Measurements from ENCODE around the gene CYP2A13. TPM values are rescaled to one million over a fixed set of nuclear protein-coding genes. Genes with fewer than 3 reads are reported as not detected.
"Not testable (repeated sequence)": the region's sequence is repeated elsewhere in the genome, so short reads cannot be mapped to it uniquely, and the experiment has no call there.

Gene CYP2A13
- total RNA-seq, 2 donors from 2014 or later: not detected

DNA sequence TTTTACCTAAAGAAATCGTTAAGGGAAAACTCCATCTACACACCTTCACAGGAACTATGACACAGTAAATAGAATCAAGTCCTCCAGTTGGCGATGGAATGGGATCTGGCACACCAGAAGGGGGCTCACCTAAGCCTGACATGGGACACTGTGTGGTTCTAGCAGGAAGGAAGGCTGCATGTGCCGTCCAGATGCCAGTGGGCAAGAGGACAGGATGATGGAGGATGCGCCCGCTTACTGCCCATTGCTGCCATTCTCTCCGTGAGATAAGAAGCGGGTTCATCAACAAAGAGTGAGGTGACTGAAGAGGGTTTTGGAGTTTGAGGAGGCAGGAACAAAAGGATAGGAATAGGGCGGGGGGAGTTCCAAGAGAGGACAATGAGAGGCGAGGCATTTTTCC, 23.0 kb downstream of the CYP2A13 start:
- ATAC-seq (no peak), DNase-seq (ENCODE audit: low spot score in 2 of 2) (no peak)
- Mint-ChIP-seq H3K27ac (no peak overlapping the region), H3K9me3 (peaks cover 0 to 6% of the 10 kb centered on the region in 2 donors), H3K36me3 (peaks cover 0 to 7% of the 10 kb centered on the region in 2 donors)

DNA sequence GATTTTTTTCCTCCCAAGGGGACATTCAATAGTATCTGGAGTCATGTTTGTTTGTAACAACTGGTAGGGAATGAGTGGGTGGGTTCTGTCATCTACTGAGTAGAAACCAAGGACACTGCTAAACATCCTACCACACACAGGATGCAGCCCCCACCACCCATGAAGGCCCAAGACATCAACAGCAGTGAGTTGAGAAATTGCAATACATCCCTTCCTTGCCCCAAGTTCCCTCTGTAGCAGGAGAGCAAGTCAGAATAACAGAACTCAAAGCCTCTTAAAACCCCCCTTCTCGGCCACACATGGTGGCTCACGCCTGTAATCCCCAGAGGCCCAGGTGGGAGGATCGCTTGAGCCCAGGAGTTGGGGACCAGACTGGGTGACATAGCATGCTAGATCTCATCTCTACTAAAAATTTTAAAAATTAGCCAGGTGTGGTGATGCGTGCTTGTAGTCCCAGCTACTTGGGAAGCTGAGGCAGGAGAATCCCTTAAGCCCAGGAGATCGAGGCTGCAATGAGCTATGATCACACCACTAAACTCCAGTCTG, 23.6 kb downstream of the CYP2A13 start:
- H3K27ac Mint-ChIP-seq: no peak overlapping the region
- H3K9me3 Mint-ChIP-seq: peaks cover 0 to 6% of the 10 kb centered on the region in 2 donors
- H3K36me3 Mint-ChIP-seq: peaks cover 0 to 7% of the 10 kb centered on the region in 2 donors
- DNase-seq (ENCODE audit: low spot score in 2 of 2) (no peak), ATAC-seq (no peak)

DNA sequence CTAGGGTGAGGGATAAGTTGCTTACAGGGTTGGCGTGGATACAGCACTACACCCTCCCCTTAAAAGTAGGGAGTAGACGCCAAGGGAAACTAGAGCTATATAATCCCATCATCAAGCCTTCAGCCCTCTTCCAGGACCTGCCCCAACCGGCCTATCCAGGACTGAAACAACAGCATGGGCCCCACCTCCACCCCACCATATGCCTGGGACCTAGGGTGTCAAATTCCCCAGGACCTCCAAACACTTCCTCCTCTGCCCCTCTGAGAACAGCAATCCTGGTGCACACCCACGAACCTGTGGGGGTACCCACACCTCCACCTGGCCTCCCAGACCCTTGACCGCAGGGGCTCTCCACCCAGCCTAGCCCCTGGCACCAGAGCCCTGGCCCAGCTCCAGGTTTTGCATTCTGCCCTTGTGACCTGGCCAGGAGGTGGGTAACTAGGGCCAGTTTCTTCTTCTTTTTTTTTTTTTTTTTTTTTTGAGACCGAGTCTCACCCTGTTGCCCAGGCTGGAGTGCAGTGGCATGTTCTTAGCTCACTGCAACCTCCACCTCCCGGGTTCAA, 24.6 kb downstream of the CYP2A13 start:
- peaks cover 0 to 7% of the 10 kb centered on the region in 2 donors for H3K36me3 Mint-ChIP-seq

DNA sequence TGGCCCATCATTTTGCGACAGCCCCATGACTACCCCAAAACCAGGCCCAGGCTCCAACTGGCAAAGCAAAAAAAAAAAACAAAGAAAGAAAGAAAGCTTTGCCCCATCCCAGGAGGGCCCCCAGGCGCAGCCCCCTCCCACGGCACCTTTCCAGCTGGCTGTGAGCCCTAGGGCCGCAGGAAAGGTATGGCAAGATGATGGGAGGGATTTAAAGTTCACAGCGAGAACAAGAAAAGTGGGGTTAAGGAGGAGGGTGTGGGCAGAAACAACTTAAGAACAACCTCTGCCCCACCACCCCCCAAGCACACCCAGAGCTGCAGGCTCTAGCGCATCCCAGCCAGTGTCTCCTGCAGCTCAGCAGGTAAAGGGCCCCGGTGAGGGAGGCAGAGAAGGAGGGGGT, 25.9 kb downstream of the CYP2A13 start, which contains the start of gene CYP2F1:
TSS of gene CYP2F1 (plus strand) at position 301 of the 400 bp plus-strand sequence. CDS start 1,757 bp downstream, outside the sequence.
- ATAC-seq: no peak
- no peak within 1 kb of the TSS for H3K27ac Mint-ChIP-seq
- H3K9me3 Mint-ChIP-seq: peaks cover 0 to 6% of the 10 kb centered on the region in 2 donors

More for the DNA sequence above, 24.6 kb downstream of the CYP2A13 start:
- Mint-ChIP-seq H3K9me3 (peaks cover 0 to 6% of the 10 kb centered on the region in 2 donors), H3K27ac (no peak overlapping the region)
- ATAC-seq: no peak
- no peak for DNase-seq (ENCODE audit: low spot score in 2 of 2)

DNA sequence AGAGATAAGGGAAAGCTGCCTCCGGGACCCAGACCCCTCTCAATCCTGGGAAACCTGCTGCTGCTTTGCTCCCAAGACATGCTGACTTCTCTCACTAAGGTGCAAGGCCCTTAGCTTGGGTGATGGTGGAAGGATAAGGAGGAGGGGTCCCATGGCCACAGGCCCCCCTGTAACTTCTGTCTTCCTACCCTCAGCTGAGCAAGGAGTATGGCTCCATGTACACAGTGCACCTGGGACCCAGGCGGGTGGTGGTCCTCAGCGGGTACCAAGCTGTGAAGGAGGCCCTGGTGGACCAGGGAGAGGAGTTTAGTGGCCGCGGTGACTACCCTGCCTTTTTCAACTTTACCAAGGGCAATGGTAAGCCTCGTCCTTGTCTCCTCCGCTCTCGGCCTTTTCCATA, 28.0 kb downstream of the CYP2A13 start:
- Mint-ChIP-seq H3K27ac (no peak overlapping the region), H3K9me3 (peaks cover 0 to 6% of the 10 kb centered on the region in 2 donors), H3K36me3 (peaks cover 0 to 7% of the 10 kb centered on the region in 2 donors)
- ATAC-seq: no peak
- no peak for DNase-seq (ENCODE audit: low spot score in 2 of 2)

More for the DNA sequence above, 25.9 kb downstream of the CYP2A13 start, which contains the start of gene CYP2F1:
- no peak for DNase-seq (ENCODE audit: low spot score in 2 of 2)
- peaks cover 0 to 7% of the 10 kb centered on the region in 2 donors for H3K36me3 Mint-ChIP-seq

DNA sequence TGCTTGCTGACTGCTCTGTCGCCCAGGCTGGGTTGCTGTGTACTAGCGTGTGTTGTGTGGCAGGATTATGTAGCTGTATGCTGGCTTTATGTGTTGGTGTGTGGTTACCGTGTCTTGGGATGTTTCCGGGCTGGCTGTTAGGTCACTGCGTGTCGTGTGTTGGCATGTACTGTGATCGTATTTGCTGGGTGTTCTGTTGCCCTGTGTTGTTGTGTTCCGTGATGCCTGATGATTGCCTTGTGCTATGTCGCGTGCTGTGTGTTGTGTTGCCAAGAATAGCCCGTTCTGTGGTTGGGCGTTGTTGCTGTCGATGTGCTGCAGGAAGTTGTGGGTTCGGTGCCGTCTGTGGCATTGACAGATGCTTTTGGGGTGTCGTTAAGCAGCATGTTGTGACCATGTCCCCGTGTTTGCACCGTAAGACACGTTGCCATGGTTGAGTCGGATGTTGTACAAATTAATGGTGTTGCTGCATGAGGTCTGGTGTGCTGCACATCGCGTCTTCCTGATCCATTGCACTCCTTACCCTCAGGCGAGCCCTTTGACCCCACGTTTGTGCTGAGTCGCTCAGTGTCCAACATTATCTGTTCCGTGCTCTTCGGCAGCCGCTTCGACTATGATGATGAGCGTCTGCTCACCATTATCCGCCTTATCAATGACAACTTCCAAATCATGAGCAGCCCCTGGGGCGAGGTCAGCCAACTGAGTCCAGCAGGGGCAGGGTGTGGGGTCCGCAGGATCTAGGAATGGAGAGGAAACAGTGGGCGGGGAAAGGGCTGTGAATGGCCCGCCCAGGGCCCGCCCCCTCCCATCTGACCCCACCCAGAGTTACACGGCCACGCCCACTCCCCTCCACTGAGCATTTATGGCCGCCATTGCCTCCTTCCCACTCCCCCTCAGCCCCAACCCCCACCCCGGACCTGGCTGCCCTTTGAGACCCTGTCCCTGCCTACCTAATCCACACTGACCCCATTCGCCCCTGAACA, 33.0 kb downstream of the CYP2A13 start:
- H3K36me3 Mint-ChIP-seq; H3K9me3 Mint-ChIP-seq; DNase-seq (ENCODE audit: low spot score in 2 of 2): not testable (repeated sequence)
- ATAC-seq: peak; percentile 77 to 85
- H3K27ac Mint-ChIP-seq: peak overlapping the region; percentile 57 to 76

DNA sequence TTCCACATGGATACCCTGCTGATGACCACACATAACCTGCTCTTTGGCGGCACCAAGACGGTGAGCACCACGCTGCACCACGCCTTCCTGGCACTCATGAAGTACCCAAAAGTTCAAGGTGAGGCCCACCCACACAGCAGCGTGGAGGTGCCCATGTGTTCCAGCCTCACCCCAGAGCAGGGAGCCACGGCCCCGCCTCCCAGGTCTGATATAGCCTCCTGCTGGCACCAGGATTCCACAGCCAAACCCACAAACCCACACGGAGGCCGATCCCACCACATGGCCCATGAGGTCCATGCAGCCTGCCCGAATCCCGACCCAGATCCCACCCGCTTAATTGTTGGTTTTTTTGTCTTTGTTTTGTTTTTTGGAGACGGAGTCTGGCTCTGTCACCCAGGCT, 34.6 kb downstream of the CYP2A13 start:
- not testable (repeated sequence) for H3K9me3 Mint-ChIP-seq; H3K36me3 Mint-ChIP-seq; H3K27ac Mint-ChIP-seq; DNase-seq (ENCODE audit: low spot score in 2 of 2); ATAC-seq

DNA sequence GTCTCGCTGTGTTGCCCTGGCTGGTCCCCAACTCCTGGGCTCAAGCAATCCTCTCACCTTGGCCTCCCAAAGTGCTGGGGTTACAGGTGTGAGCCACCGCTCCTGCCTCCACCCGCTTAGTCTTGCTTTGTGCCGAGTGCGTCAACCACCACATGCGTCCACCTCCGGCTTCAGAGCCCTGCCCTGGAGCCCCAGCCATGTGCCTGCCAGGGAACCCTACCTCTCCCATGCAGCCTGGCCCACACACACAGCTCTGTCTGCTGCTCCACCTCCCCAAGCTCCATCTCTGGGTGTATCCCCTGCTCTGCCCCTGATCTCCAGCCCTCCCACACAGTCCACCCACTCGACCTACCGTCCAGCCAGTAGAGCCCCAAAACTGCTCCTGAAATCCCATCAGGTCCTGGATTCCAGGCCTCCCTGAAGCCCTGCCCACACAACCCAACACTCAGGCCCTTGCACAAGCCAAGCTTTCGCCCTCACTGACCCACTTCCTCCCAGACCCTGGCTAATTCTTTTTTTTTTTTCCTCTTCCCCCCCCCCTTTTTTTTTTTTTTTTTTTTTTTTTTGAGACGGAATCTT, 35.6 kb downstream of the CYP2A13 start:
- no peaks in the 10 kb centered on the region for H3K36me3 Mint-ChIP-seq
- peak overlapping the region in 1 of 2 donors; percentile 48 for H3K27ac Mint-ChIP-seq
- ATAC-seq (no peak), DNase-seq (ENCODE audit: low spot score in 2 of 2) (no peak)
- H3K9me3 Mint-ChIP-seq: no peaks in the 10 kb centered on the region

DNA sequence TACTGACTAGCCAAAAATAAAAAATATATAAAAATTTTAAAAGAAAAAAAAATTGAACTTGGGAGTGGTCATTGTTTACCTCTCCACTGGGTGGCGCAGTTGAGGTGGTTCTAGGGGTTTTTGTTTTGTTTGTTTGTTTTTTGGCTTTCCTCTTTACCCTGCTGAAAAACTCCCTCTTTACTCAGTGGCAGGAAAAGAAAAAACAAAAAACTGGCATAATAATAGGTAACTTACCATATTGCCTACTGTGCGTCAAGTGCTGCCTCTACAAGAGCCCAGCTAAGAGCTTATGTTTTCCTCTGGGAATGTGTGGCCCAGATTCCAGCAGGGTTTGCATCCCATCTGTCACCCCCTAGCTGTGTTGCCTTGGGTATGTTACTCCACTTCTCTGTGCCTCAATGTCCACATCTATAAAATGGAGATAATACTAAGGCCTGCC, 38.5 kb downstream of the CYP2A13 start:
- ATAC-seq, H3K36me3 Mint-ChIP-seq, H3K27ac Mint-ChIP-seq, H3K9me3 Mint-ChIP-seq: not testable (repeated sequence)
- peak in 1 of 2 donors; percentile 40 for DNase-seq (ENCODE audit: low spot score in 2 of 2)

DNA sequence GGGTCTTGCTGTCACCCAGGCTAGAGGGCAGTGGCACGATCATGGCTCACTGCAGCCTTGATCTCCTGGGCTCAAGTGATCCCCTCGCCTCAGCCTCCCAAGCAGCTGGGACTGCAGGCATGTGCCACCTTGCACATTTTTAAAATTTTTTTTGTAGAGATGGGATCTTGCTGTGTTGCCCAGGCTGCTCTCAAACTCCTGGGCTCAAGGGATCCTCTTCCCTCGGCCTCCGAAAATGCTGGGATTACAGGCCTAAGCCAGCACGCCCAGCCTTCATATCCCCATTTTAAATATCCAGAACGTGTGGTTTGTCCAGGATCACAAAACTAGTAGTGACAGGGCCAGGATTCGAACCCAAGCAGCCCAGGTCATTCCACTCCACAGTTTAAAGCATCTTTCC, 39.1 kb downstream of the CYP2A13 start:
- not testable (repeated sequence) for H3K36me3 Mint-ChIP-seq; ATAC-seq; H3K9me3 Mint-ChIP-seq; H3K27ac Mint-ChIP-seq; DNase-seq (ENCODE audit: low spot score in 2 of 2)

DNA sequence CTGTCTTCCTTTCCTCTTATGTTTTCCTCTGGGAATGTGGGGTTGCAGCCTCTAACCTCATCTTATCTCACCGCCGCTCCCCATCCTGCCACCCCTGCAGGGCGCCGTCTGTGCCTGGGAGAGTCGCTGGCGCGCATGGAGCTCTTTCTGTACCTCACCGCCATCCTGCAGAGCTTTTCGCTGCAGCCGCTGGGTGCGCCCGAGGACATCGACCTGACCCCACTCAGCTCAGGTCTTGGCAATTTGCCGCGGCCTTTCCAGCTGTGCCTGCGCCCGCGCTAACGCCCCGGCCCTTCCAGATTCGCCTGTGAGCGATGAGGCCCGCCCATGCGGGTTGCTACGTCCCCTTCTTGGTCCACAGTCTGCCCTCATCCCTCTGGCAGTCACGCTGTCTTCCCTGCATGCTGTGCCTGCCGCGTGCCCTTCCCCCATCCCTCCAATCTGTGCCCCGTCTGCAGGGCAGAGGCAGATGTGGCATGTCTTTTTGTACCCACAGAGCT, 39.6 kb downstream of the CYP2A13 start:
- not testable (repeated sequence) for H3K9me3 Mint-ChIP-seq, H3K36me3 Mint-ChIP-seq, H3K27ac Mint-ChIP-seq
- peak in 1 of 2 donors; percentile 70 for DNase-seq (ENCODE audit: low spot score in 2 of 2)
- ATAC-seq: peak; percentile 95 to 96

DNA sequence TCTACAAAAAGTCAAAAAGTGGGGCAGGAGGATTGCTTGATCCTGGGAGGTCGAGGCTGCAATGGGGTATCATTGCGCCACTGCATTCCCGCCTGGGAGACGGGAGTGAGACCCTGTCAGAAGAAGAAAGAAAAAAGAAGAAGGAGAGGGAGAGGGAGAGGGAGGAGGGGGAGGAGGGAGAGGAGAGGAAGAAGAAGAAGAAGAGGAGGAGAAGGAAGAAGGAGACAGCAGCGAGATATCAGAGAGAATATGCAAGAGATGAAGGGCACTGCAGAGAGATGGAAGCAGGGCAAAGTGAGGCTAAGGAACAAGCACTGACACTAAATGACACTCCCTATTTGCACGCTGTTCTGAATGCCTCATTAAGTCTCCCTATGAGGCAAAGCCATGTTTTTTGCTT, 40.4 kb downstream of the CYP2A13 start:
- Mint-ChIP-seq H3K27ac (no peak overlapping the region), H3K9me3 (no peaks in the 10 kb centered on the region), H3K36me3 (no peaks in the 10 kb centered on the region)
- DNase-seq (ENCODE audit: low spot score in 2 of 2) (no peak), ATAC-seq (no peak)

DNA sequence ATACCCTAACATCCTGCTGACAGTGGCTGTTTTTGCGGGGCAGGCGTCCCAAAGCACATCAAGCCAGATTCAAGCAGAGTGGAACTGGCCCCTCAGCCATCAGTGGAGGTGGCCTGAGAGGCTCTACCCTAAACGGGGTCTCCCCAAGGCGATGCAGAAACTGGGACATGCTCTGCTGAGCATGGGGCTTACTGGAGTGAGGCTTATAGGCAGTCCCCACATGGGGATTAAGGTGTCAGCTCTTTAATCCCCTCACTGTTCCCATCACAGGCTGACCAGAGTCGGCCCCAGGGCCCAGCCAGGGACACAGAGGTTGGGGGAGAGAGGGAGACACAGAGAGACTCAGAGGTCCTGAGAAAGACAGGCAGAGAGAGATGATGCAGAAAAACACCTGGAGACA, 42.9 kb downstream of the CYP2A13 start:
- H3K27ac Mint-ChIP-seq: no peak overlapping the region
- H3K36me3 Mint-ChIP-seq: no peaks in the 10 kb centered on the region
- ATAC-seq (no peak), DNase-seq (ENCODE audit: low spot score in 2 of 2) (no peak)
- no peaks in the 10 kb centered on the region for H3K9me3 Mint-ChIP-seq

DNA sequence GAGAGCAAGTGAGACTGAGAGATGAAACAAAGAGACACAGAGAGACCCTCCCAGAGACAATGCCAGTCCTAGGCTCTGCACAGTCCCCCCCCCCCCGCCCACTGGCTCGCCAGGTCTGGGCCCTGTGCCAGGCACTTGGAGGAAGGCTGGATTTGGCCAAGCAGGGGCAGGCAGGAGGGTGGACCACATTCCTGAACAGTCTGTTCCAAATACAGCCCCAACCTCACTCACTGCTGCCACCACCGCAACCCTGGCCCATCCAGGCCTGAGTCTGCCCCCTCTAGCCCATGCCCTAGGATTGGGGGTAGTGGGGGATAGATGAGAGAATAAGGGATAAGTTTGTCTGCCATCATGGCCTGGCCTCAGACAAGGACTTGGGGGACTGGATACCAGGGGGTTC, 45.0 kb downstream of the CYP2A13 start:
- no peaks in the 10 kb centered on the region for H3K36me3 Mint-ChIP-seq
- no peak for ATAC-seq
- no peak overlapping the region for H3K27ac Mint-ChIP-seq
- H3K9me3 Mint-ChIP-seq: no peaks in the 10 kb centered on the region
- no peak for DNase-seq (ENCODE audit: low spot score in 2 of 2)

DNA sequence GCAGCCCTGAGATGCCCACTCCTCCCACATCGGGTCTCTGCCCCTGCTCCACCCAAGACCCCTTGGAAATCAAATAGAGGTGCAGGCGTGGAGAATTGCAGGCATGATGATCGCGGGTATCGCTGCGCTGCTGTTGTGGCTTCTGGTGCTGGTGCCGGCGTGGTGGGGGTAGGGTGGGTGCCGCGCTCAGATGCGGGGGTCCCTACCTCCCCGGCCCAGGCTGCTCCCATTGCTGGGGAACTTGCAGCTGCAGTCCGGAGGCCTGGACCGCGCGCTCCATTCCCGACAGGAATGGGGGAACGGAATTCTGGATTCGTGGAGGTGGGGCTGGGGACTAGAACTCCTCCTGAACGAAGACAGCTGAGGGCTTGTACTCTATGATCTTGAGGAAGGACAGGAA, 46.4 kb downstream of the CYP2A13 start:
- H3K36me3 Mint-ChIP-seq: no peaks in the 10 kb centered on the region
- no peaks in the 10 kb centered on the region for H3K9me3 Mint-ChIP-seq
- peak overlapping the region in 1 of 2 donors; percentile 88 for H3K27ac Mint-ChIP-seq
- no peak for DNase-seq (ENCODE audit: low spot score in 2 of 2)
- no peak for ATAC-seq

Measured in activated naive CD4-positive, alpha-beta T cell treated with anti-CD3 and anti-CD28 coated beads, Interleukin-2, amount 50 U/mL, for 72 hours (primary cell).